K562 (cell line): Measurements from ENCODE around the gene KBTBD4.
"Not testable (repeated sequence)": the region's sequence is repeated elsewhere in the genome, so short reads cannot be mapped to it uniquely, and the experiment has no call there.

ENCODE experiments used
- CTCF ChIP-seq, 3 experiments: IDR thresholded peaks in 2 of 3; conservative IDR thresholded peaks in 1 of 3; 2 replicates each; pipeline ENCODE4 v1.5.1; 2011 to 2012; ENCODE audit warnings: low read length in 3 of 3, mild to moderate bottlenecking in 3 of 3, control low read depth in 2 of 3, improper control_type of control experiment in 1 of 3, inconsistent platforms in 1 of 3, low read depth in 1 of 3, mixed read lengths in 1 of 3, moderate library complexity in 1 of 3; ENCODE audit not compliant: insufficient read depth in 2 of 3
- ZNF431 ChIP-seq: sonication (generic); formaldehyde crosslinking; IDR thresholded peaks from 2 replicates; pipeline ENCODE4 v1.8.0; 2022; ENCODE audit warnings: mild to moderate bottlenecking, missing genetic modification reagents

- TF ChIP-seq CTCF (IDR thresholded peaks at IDR 0.05 in 2 of 3, conservative IDR thresholded peaks at IDR 0.05 in 1 of 3; ENCODE audit: insufficient read depth in 2 of 3, low read depth in 1 of 3, low read length in 3 of 3); ZNF431: not testable (repeated sequence)
Measured at GRCh38 chr11:47562393-47562792, 16.4 kb downstream of the KBTBD4 start.
